Left ventricle myocardium inferior (tissue), 1 donor: Measurements from ENCODE around the gene PSMG4. TPM values are rescaled to one million over a fixed set of nuclear protein-coding genes. Genes with fewer than 3 reads are reported as not detected.

ENCODE experiments used
- DNase-seq: peaks from one replicate; pipeline ENCODE4 v3.0.0-alpha.2; 2020
- H3K27ac ChIP-seq: fragments of 200-600 bp; replicated peaks from 2 replicates; pipeline ENCODE4 v1.8.0; 2021
- H3K27me3 ChIP-seq: fragments of 200-600 bp; 2 replicates; pipeline ENCODE4 v1.8.0; 2021; ENCODE audit warnings: low read depth
- H3K36me3 ChIP-seq: fragments of 200-600 bp; 2 replicates; pipeline ENCODE4 v1.8.0; 2021
- H3K4me1 ChIP-seq: fragments of 200-600 bp; 2 replicates; pipeline ENCODE4 v1.8.0; 2021
- H3K4me3 ChIP-seq: fragments of 200-600 bp; 2 replicates; pipeline ENCODE4 v1.8.0; 2021; ENCODE audit warnings: mild to moderate bottlenecking, moderate library complexity
- H3K9me3 ChIP-seq: fragments of 200-600 bp; replicated peaks from 2 replicates; pipeline ENCODE4 v1.8.0; 2021
- intact Hi-C: fragments of 100-400 bp; cut with micrococcal nuclease; formaldehyde crosslinking; loops from one replicate; pipeline ENCODE4 v1.11.0; 2022
- total RNA-seq: library from RNA; stranded (reverse); fragmentation: NEBNext Ultra II Directional; extraction: Animal tissue kit (Norgen Biotek cat#: 25700); gene quantifications from one replicate; pipeline ENCODE4 v1.2.1, GENCODE V29; 2021
- TF ChIP-seq, protein P1 (sequence below): fragments of 200-600 bp; IDR thresholded peaks from 2 replicates; pipeline ENCODE4 v1.8.0; 2021; ENCODE audit warnings: antibody characterized with exemption, mild to moderate bottlenecking, borderline replicate concordance
- donor health status: DM: no; HTN: yes; CAD: no; lungs with severe emphysema.

PSMG4 gene
- total RNA-seq, 1 donor from 2014 or later: 11.2 TPM

DNA sequence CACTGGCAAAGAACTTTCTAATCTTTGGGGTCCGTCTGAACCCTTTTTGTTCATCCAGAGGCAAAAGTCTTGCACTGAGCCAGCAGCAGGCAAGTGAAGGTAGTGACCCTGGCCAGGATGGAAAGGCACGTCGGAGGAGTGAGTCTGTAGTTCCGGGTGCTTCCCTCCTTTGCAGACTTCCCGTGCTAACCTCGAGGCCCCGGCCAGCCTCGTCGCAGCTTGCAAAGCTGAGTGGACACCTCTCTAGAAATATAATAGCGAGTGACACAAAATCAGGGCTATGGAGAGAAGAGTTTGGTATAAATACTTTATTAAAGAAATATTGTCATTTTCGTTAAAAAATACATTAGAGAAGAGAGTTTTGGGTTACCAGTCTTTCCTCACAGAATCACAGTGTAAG lies 9.9 kb downstream of the PSMG4 start:
- TF ChIP-seq, protein P1, sequence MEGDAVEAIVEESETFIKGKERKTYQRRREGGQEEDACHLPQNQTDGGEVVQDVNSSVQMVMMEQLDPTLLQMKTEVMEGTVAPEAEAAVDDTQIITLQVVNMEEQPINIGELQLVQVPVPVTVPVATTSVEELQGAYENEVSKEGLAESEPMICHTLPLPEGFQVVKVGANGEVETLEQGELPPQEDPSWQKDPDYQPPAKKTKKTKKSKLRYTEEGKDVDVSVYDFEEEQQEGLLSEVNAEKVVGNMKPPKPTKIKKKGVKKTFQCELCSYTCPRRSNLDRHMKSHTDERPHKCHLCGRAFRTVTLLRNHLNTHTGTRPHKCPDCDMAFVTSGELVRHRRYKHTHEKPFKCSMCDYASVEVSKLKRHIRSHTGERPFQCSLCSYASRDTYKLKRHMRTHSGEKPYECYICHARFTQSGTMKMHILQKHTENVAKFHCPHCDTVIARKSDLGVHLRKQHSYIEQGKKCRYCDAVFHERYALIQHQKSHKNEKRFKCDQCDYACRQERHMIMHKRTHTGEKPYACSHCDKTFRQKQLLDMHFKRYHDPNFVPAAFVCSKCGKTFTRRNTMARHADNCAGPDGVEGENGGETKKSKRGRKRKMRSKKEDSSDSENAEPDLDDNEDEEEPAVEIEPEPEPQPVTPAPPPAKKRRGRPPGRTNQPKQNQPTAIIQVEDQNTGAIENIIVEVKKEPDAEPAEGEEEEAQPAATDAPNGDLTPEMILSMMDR: no peak
- Histone ChIP-seq H3K4me3 (no peak overlapping the region), H3K9me3 (no peaks in the 10 kb centered on the region), H3K27ac (no peak overlapping the region), H3K36me3 (peaks cover 60% of the 10 kb centered on the region), H3K27me3 (no peaks in the 10 kb centered on the region), H3K4me1 (peaks cover 8% of the 10 kb centered on the region)
- no peak for DNase-seq
- intact Hi-C loops: no loop called here

DNA sequence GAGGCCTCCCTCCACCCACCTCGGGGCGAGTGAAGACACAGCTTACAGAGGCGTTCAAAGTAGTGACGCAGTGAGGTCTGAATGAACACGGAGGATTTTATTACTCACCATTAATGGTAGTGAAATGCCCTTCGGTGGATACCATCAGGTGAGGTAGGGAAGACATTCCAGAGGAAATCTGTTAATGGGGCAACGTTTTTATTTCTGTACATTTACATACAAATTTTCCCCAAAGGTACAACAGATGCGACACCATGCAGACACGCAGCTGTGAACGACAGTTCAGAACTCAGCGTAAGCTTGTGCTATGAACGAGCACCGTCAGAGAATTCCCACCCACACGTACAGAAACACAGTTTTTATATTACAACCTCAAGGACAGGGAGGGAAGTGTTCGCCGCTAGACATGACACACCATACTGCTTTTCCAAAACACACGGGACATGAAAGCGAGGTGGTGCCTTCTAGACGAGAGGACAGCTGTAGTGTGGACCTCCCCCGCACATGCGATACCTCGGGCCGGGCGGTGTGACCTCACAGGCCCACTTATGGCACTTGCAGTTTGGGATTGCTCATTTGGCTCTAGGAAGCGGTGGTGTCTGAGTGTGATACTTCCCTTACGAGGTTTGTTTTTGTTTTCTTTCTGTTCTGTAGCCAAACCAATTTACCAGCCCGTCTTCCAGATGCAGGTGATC lies 10.7 kb downstream of the PSMG4 start:
- Histone ChIP-seq H3K27me3 (no peaks in the 10 kb centered on the region), H3K36me3 (peaks cover 53% of the 10 kb centered on the region), H3K9me3 (no peaks in the 10 kb centered on the region), H3K4me1 (peaks cover under 1% of the 10 kb centered on the region), H3K4me3 (no peak overlapping the region), H3K27ac (no peak overlapping the region)
- no peak for DNase-seq
- TF ChIP-seq, protein P1: no peak
- intact Hi-C loops: no loop called here

DNA sequence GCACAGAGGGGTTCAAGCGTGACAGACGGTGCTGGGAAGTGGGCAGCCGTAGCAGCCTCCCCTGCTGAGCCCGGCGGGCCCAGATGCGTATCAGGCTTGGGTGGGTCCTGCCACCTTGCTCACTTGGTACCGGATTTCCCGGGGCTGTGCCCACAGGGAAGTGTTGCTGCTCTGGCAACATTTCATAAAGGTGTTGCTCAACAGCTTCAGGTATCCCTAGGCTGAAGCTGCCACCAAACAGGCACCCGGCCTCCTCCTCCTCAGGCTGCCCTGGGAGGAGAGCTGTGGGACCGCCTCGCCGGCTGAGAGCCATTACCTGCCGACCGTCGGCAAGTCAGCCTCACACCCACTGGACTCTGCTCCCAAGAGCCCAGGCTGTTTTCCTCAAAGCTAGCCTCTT lies 11.5 kb downstream of the PSMG4 start:
- intact Hi-C loops: no loop called here
- no peak for DNase-seq
- H3K36me3 ChIP-seq: peaks cover 49% of the 10 kb centered on the region
- no peaks in the 10 kb centered on the region for H3K27me3 ChIP-seq
- no peak overlapping the region for H3K4me3 ChIP-seq
- H3K27ac ChIP-seq: no peak overlapping the region
- TF ChIP-seq, protein P1: no peak
- no peaks in the 10 kb centered on the region for H3K4me1 ChIP-seq
- no peaks in the 10 kb centered on the region for H3K9me3 ChIP-seq

DNA sequence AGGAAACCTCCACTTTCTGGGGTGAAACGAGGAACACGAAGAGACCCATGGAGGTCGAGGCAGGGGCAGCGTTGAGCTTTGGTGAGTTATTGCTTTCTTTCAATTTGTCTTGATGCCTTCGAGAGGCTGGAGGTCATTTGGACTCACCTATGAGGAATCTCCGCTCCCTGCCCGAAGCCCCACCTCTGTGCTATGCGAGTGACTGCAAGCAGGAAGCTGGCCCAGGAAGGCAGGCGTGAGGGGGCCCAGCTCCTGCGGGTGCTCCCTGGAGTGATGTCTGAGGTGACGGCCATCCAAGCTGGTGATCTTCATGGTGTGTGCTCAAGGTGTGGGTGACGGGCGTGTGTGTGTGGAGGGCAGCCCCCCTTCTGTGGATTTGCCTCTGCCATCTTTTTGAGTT lies 13.0 kb downstream of the PSMG4 start:
- Histone ChIP-seq H3K4me3 (no peak overlapping the region), H3K36me3 (peaks cover 49% of the 10 kb centered on the region), H3K27ac (no peak overlapping the region), H3K9me3 (no peaks in the 10 kb centered on the region), H3K27me3 (no peaks in the 10 kb centered on the region), H3K4me1 (no peaks in the 10 kb centered on the region)
- DNase-seq: no peak
- intact Hi-C loops: no loop called here
- TF ChIP-seq, protein P1: no peak

DNA sequence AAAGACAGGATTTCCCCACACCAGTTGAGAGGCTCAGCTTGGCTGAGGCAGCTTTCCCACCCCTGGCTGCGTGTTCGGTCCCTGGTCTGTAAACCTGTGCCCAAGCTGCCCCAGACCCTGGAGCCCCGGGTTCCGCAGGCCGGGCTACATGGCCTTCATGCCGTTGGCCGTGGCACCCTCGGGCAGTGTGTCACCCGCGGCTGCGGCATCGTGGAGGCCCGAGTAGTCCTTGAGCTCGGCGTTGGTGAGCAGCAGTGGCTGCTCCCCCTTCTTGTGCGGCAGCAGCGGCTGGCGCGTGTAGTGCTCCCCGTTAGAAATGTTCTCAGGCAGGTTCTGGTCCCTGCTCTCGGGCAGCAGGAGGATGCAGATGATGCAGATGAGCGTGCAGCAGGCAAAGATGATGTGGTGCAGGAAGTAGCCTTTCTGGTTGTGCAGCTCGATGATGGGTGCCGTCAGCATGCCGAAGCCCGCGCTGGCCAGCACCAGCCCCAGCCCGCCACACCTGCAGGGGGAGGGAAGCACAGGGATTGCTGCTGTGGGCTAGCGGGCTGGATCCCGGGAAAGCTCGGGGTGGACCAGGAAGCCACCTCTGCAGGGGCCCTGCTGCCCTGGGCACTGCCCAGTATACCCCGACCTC lies 14.3 kb downstream of the PSMG4 start:
- Histone ChIP-seq H3K27ac (no peak overlapping the region), H3K9me3 (no peaks in the 10 kb centered on the region), H3K27me3 (no peaks in the 10 kb centered on the region), H3K4me3 (no peak overlapping the region), H3K4me1 (no peaks in the 10 kb centered on the region), H3K36me3 (peaks cover 44% of the 10 kb centered on the region)
- no peak for DNase-seq
- intact Hi-C loops: no loop called here
- TF ChIP-seq, protein P1: no peak
